ENCODE measurements around the gene CDH12. TPM values are rescaled to one million over a fixed set of nuclear protein-coding genes. Genes with fewer than 3 reads are reported as not detected.

CDH12 gene
- total and polyA plus RNA-seq, 7 donors = 0.04 TPM; not detected in 6

DNA sequence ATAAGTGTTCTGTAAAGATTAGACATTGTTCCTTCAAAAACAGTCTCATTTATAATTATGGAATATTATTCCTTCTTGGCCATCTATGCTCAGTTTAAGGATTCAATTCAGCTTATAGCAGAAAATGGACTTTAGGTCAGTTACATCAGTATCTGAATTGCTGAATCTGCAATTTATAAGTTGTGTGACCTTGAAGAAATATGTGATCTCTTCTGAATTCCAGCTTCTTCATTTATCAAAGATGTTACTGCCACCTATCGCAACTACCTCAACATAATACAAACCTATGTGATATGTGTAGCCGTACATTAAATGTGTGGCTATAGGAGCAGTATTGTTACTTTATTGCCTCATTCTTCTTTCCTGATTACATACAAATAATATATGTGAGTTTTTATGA lies 118.2 kb downstream of the CDH12 start:
- Histone ChIP-seq H3K36me3 (no peaks in the 10 kb centered on the region), H3K9me3 (no peaks in the 10 kb centered on the region), H3K27me3 (no peaks in the 10 kb centered on the region), H3K4me1 (no peaks in the 10 kb centered on the region), H3K27ac (no peak overlapping the region), H3K4me3 (no peak overlapping the region)
- 84 to 93% methylated on average over 2 of the region's 2 CpGs for WGBS, 2 donors
- intact Hi-C loops (cut with DNase I) = no loop called here
- TF ChIP-seq POLR2A (IDR thresholded peaks at IDR 0.05) = no peak
- no peak for TF ChIP-seq POLR2AphosphoS5 (IDR thresholded peaks at IDR 0.05)
- no peak for TF ChIP-seq EP300 (IDR thresholded peaks at IDR 0.05)
- TF ChIP-seq, protein P1, sequence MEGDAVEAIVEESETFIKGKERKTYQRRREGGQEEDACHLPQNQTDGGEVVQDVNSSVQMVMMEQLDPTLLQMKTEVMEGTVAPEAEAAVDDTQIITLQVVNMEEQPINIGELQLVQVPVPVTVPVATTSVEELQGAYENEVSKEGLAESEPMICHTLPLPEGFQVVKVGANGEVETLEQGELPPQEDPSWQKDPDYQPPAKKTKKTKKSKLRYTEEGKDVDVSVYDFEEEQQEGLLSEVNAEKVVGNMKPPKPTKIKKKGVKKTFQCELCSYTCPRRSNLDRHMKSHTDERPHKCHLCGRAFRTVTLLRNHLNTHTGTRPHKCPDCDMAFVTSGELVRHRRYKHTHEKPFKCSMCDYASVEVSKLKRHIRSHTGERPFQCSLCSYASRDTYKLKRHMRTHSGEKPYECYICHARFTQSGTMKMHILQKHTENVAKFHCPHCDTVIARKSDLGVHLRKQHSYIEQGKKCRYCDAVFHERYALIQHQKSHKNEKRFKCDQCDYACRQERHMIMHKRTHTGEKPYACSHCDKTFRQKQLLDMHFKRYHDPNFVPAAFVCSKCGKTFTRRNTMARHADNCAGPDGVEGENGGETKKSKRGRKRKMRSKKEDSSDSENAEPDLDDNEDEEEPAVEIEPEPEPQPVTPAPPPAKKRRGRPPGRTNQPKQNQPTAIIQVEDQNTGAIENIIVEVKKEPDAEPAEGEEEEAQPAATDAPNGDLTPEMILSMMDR (IDR thresholded peaks at IDR 0.05) = no peak
- no peak for DNase-seq

DNA sequence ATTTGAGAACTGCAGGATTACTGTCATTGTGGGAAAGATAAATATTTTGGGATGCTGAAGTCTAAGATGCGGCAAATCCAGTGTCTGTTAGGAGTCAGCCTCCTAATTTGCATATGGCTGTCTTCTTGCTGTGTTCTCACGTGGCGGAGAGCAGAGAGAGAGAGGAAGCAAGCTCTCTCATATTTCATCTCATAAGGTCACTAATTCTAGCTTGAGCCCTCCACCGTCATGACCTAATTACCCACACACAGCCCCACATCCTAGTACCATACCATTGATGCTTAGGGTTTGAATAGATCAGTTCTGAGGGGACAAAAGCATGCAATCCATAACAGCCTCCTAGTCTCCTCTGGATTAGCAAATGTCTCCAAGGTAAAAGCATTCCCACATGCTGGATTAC lies 124.5 kb downstream of the CDH12 start:
- WGBS, 2 donors = 54 to 56% methylated on average over 4 of the region's 4 CpGs
- intact Hi-C loops (cut with DNase I) = no loop called here
- H3K27me3 ChIP-seq = no peaks in the 10 kb centered on the region
- H3K4me3 ChIP-seq = no peak overlapping the region
- no peak for TF ChIP-seq EP300 (IDR thresholded peaks at IDR 0.05)
- H3K36me3 ChIP-seq = no peaks in the 10 kb centered on the region
- H3K27ac ChIP-seq = no peak overlapping the region
- peaks cover 0 to 2% (median 0%) of the 10 kb centered on the region in 4 donors for H3K9me3 ChIP-seq
- no peaks in the 10 kb centered on the region for H3K4me1 ChIP-seq
- DNase-seq = no peak

DNA sequence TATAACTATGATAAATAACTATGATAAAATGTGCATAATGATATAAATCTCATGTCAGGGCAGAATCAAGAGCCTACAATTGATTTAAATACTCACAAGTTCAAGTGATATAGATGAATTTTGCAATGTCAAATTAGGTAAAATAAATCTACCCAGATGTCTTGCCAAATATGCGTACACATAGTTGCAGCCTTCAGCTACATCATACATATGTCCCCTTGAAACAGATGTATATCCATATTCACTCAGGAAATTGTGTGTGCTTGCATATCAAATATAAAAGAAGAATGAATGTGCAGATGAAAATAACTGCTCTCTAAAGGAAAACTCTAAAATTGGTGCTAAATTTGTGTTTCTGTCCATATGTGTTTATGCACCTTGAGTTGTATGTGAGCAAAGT lies 130.7 kb downstream of the CDH12 start:
- no peaks in the 10 kb centered on the region for H3K36me3 ChIP-seq
- WGBS, 2 donors = 93 to 98% methylated on average over 1 of the region's 1 CpG
- no peaks in the 10 kb centered on the region for H3K27me3 ChIP-seq
- DNase-seq = no peak
- intact Hi-C loops (cut with DNase I) = no loop called here
- no peak for TF ChIP-seq EP300 (IDR thresholded peaks at IDR 0.05)
- TF ChIP-seq POLR2A (IDR thresholded peaks at IDR 0.05) = no peak
- no peak for TF ChIP-seq POLR2AphosphoS5 (IDR thresholded peaks at IDR 0.05)
- TF ChIP-seq, protein P1 (IDR thresholded peaks at IDR 0.05) = no peak
- no peak overlapping the region for H3K27ac ChIP-seq
- no peak overlapping the region for H3K4me3 ChIP-seq
- H3K4me1 ChIP-seq = no peaks in the 10 kb centered on the region
- peaks cover 0 to 2% (median 1%) of the 10 kb centered on the region in 4 donors for H3K9me3 ChIP-seq

DNA sequence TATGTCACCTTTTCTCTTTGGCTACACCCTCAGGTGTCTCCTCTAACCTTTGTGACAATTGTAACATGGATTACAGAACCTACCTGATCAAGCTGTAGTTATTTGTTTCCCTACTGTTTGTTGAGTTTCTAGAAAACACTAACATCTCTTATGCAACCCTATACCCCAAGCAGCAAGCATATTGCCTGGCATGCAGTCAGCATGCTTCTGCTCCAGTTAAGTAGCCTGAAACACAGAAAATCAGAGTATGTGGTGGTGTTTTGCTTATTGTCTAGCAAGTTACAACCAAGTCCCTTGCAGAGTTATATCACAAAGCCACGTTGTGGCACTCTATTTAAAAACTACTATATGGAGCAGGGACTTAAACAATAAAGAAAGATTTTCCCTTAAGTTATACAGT lies 131.1 kb downstream of the CDH12 start:
- DNase-seq = no peak
- Histone ChIP-seq H3K27ac (no peak overlapping the region), H3K9me3 (peaks cover 0 to 2% (median 1%) of the 10 kb centered on the region in 4 donors), H3K27me3 (no peaks in the 10 kb centered on the region), H3K36me3 (no peaks in the 10 kb centered on the region), H3K4me1 (no peaks in the 10 kb centered on the region), H3K4me3 (no peak overlapping the region)
- intact Hi-C loops (cut with DNase I) = no loop called here
- TF ChIP-seq EP300 (IDR thresholded peaks at IDR 0.05) (no peak), POLR2AphosphoS5 (IDR thresholded peaks at IDR 0.05) (no peak), POLR2A (IDR thresholded peaks at IDR 0.05) (no peak)
- TF ChIP-seq, protein P1 (IDR thresholded peaks at IDR 0.05) = no peak
- 35 to 55% methylated on average over 1 of the region's 1 CpG for WGBS, 2 donors

DNA sequence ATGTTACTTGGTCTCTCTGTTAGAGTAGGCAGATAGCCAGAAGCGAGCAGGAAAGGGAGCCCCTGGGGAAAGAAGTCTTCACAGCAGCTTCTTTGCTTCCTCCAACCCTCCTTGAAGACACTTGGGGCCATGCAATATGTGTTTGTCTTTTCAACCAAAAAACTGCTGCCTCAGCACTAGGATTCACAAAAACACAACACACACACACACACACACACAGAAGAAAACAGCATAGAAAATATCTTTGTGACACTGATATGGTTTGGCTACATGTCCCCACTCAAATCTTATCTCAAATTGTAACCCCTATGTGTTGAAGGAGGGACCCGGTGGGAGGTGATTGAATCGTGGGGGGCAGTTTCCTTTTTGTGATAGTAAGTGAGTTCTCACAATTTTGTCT lies 133.3 kb downstream of the CDH12 start:
- 77 to 81% methylated on average over 3 of the region's 3 CpGs for WGBS, 2 donors
- Histone ChIP-seq H3K4me1 (no peaks in the 10 kb centered on the region), H3K4me3 (no peak overlapping the region), H3K27ac (no peak overlapping the region), H3K36me3 (no peaks in the 10 kb centered on the region), H3K9me3 (peaks cover 0 to 2% (median 0%) of the 10 kb centered on the region in 4 donors), H3K27me3 (no peaks in the 10 kb centered on the region)
- TF ChIP-seq, protein P1 (IDR thresholded peaks at IDR 0.05) = no peak
- TF ChIP-seq POLR2A (IDR thresholded peaks at IDR 0.05) = no peak
- TF ChIP-seq EP300 (IDR thresholded peaks at IDR 0.05) = no peak
- TF ChIP-seq POLR2AphosphoS5 (IDR thresholded peaks at IDR 0.05) = no peak
- intact Hi-C loops (cut with DNase I) = no loop called here
- DNase-seq = no peak
